HTR-8/SVneo (cell line): Measurements from ENCODE around the gene TIMM10B.

Experiments
- DNase-seq: peaks from one replicate; pipeline ENCODE4 v3.0.0; 2011; ENCODE audit warnings: low spot score, mixed read lengths; ENCODE audit not compliant: insufficient read length
- FAIRE-seq: peaks from 2 replicates; lab custom pipeline; 2011; peaks lifted over from hg19 to GRCh38; lab: Jason Lieb, UNC

TIMM10B gene

GRCh38 chr11:6468712-6469495 lies 12.4 kb upstream of the TIMM10B start:
- FAIRE-seq (no peak), DNase-seq (peak; percentile 79)

GRCh38 chr11:6469599-6469998 lies 11.7 kb upstream of the TIMM10B start:
- no peak for DNase-seq

GRCh38 chr11:6472934-6473333 lies 8.4 kb upstream of the TIMM10B start:
- no peak for DNase-seq
- no peak for FAIRE-seq

More at GRCh38 chr11:6469599-6469998, 11.7 kb upstream of the TIMM10B start:
- FAIRE-seq, result no peak

GRCh38 chr11:6473451-6474412 lies 7.6 kb upstream of the TIMM10B start, which contains the start of gene TRIM3:
TRIM3 (minus strand) TSS chr11:6473941; CDS start chr11:6465695, 8,246 bp downstream.
- peak; percentile 90 for DNase-seq
- FAIRE-seq, result no peak

- DNase-seq (no peak), FAIRE-seq (no peak)
These were observed 6.9 kb upstream of the TIMM10B start for GRCh38 chr11:6474413-6474792.

- DNase-seq (no peak), FAIRE-seq (no peak)
These were observed 6.3 kb upstream of the TIMM10B start for GRCh38 chr11:6474806-6475500.

- FAIRE-seq (no peak), DNase-seq (no peak)
These were observed 5.4 kb upstream of the TIMM10B start for GRCh38 chr11:6475936-6476335.

GRCh38 chr11:6476571-6476970 lies 4.7 kb upstream of the TIMM10B start:
- FAIRE-seq (no peak), DNase-seq (no peak)

GRCh38 chr11:6480299-6480914 lies 894 bp upstream of the TIMM10B start:
- DNase-seq (no peak), FAIRE-seq (no peak)

GRCh38 chr11:6481924-6482275 lies 599 bp downstream of the TIMM10B start:
- no peak for DNase-seq
- FAIRE-seq, result no peak

GRCh38 chr11:6482441-6482840 lies 1.1 kb downstream of the TIMM10B start:
- DNase-seq (no peak), FAIRE-seq (no peak)

- FAIRE-seq, result no peak
- DNase-seq, result no peak
These were observed 1.7 kb downstream of the TIMM10B start for GRCh38 chr11:6483015-6483414.

GRCh38 chr11:6485661-6486060 lies 4.4 kb downstream of the TIMM10B start:
- FAIRE-seq, result no peak
- DNase-seq, result no peak

GRCh38 chr11:6486256-6486655 lies 5.0 kb downstream of the TIMM10B start:
- no peak for DNase-seq

GRCh38 chr11:6486938-6487337 lies 5.6 kb downstream of the TIMM10B start:
- no peak for FAIRE-seq
- no peak for DNase-seq

More at GRCh38 chr11:6486256-6486655, 5.0 kb downstream of the TIMM10B start:
- no peak for FAIRE-seq

- FAIRE-seq, result no peak
- no peak for DNase-seq
These were observed 7.0 kb downstream of the TIMM10B start for GRCh38 chr11:6488342-6488741.

- FAIRE-seq (no peak), DNase-seq (no peak)
These were observed 7.5 kb downstream of the TIMM10B start for GRCh38 chr11:6488821-6489220.

GRCh38 chr11:6489306-6489705 lies 8.0 kb downstream of the TIMM10B start:
- no peak for FAIRE-seq
- DNase-seq, result no peak

GRCh38 chr11:6497069-6497839 lies 16.0 kb downstream of the TIMM10B start, which contains the start of gene DNHD1:
DNHD1 (plus strand) TSS chr11:6497280; CDS start chr11:6498216, 936 bp downstream.
- no peak for FAIRE-seq
- no peak for DNase-seq
